H1 (cell line): ENCODE measurements around the gene C7orf25. TPM values are rescaled to one million over a fixed set of nuclear protein-coding genes. Genes with fewer than 3 reads are reported as not detected.

Source experiments
- CTCF ChIA-PET: fragments of 300-600 bp; sonication (Branson Sonifier 250); formaldehyde crosslinking; loops from one replicate; lab custom pipeline; 2021; ENCODE audit not compliant: partially characterized antibody; lab: Charles Lee
- POLR2A ChIA-PET: fragments of 300-600 bp; sonication (Branson Sonifier 250); formaldehyde crosslinking; loops from one replicate; lab custom pipeline; 2021; ENCODE audit warnings: inconsistent platforms; ENCODE audit not compliant: partially characterized antibody; lab: Charles Lee
- DNase-seq, 2 experiments: peaks; one replicate each; pipeline versions ENCODE4 v3.0.0 to v3.0.0-alpha.2; 2010 to 2022; ENCODE audit warnings: low spot score in 2 of 2, low read depth in 1 of 2, mixed read lengths in 1 of 2
- FAIRE-seq: peaks from 2 replicates; lab custom pipeline; 2011; peaks lifted over from hg19 to GRCh38; lab: Jason Lieb, UNC
- H2AFZ ChIP-seq: 2 replicates; pipeline ENCODE4 v1.8.1; 2012; ENCODE audit warnings: low read length, inconsistent platforms
- H2AK5ac ChIP-seq: 2 replicates; pipeline ENCODE4 v1.6.1; 2013; ENCODE audit warnings: low read depth, low read length
- H2BK120ac ChIP-seq: replicated peaks from 2 replicates; pipeline ENCODE3; 2013; ENCODE audit warnings: low read depth, low read length, inconsistent platforms
- H2BK12ac ChIP-seq: 2 replicates; pipeline ENCODE4 v1.6.1; 2013; ENCODE audit warnings: low read depth, low read length
- H2BK15ac ChIP-seq: 2 replicates; pipeline ENCODE4 v1.6.1; 2013; ENCODE audit warnings: low read length
- H2BK20ac ChIP-seq: 2 replicates; pipeline ENCODE4 v1.6.1; 2013; ENCODE audit warnings: low read length
- H2BK5ac ChIP-seq: 2 replicates; pipeline ENCODE4 v1.6.1; 2013; ENCODE audit warnings: low read depth, low read length
- H3K14ac ChIP-seq: 2 replicates; pipeline ENCODE4 v1.6.1; 2013; ENCODE audit warnings: inconsistent platforms; ENCODE audit not compliant: insufficient read length
- H3K18ac ChIP-seq: 2 replicates; pipeline ENCODE4 v1.6.1; 2013; ENCODE audit warnings: low read length; ENCODE audit errors: extremely low read depth
- H3K23ac ChIP-seq: 2 replicates; pipeline ENCODE4 v1.6.1; 2013; ENCODE audit warnings: inconsistent platforms; ENCODE audit not compliant: insufficient read length
- H3K23me2 ChIP-seq: 2 replicates; pipeline ENCODE4 v1.6.1; 2013; ENCODE audit warnings: low read depth, low read length
- H3K27ac ChIP-seq: 2 replicates; pipeline ENCODE4 v1.6.1; 2011; ENCODE audit warnings: low read depth, low read length, inconsistent platforms
- H3K27me3 ChIP-seq, 4 experiments: replicated peaks in 1 of 4; 1 replicate in 1 of 4; 2 replicates in 3 of 4; pipeline versions ENCODE4 v1.6.1 to v1.8.1; 2011 to 2013; ENCODE audit warnings: low read length in 3 of 4, mild to moderate bottlenecking in 3 of 4, inconsistent platforms in 2 of 4, mixed read lengths in 2 of 4, moderate library complexity in 1 of 4; ENCODE audit not compliant: control insufficient read depth in 3 of 4, insufficient read depth in 3 of 4; ENCODE audit errors: extremely low read depth in 1 of 4
- H3K36me3 ChIP-seq, 4 experiments: 2 replicates each; pipeline versions ENCODE4 v1.6.1 to v1.8.1; 2011 to 2013; ENCODE audit warnings: mild to moderate bottlenecking in 4 of 4, low read length in 3 of 4, moderate library complexity in 2 of 4, control low read depth in 1 of 4, inconsistent platforms in 1 of 4; ENCODE audit not compliant: insufficient read depth in 4 of 4, control insufficient read depth in 2 of 4
- H3K4ac ChIP-seq: replicated peaks from 2 replicates; pipeline ENCODE3; 2013; ENCODE audit warnings: low read length, low read depth, mixed read lengths, inconsistent platforms; ENCODE audit not compliant: insufficient read length
- H3K4me1 ChIP-seq, 4 experiments: replicated peaks in 1 of 4; 1 replicate in 1 of 4; 2 replicates in 3 of 4; pipeline versions ENCODE4 v1.6.1 to v1.8.1; 2011 to 2013; ENCODE audit warnings: low read length in 3 of 4, inconsistent platforms in 2 of 4, mixed read lengths in 1 of 4; ENCODE audit not compliant: insufficient read depth in 4 of 4, control insufficient read depth in 3 of 4
- H3K4me2 ChIP-seq, 2 experiments: 2 replicates each; pipeline versions ENCODE4 v1.6.1 to v1.8.1; 2011 to 2013; ENCODE audit warnings: low read depth in 2 of 2, low read length in 2 of 2, control low read depth in 1 of 2, inconsistent platforms in 1 of 2, mild to moderate bottlenecking in 1 of 2; ENCODE audit not compliant: insufficient read depth in 1 of 2
- H3K4me3 ChIP-seq, 4 experiments: fragments of 200-600, 300-600 bp in 1 of 4; sonication (generic), shearing (Covaris generic), sonication (Bioruptor Twin) in 1 of 4; 2 replicates each; pipeline versions ENCODE4 v1.5.1 to v1.8.1; 2011 to 2016; ENCODE audit warnings: low read length in 4 of 4, low read depth in 3 of 4, control low read depth in 2 of 4, inconsistent platforms in 2 of 4, mild to moderate bottlenecking in 2 of 4, mixed read lengths in 1 of 4, moderate library complexity in 1 of 4; ENCODE audit not compliant: insufficient read depth in 2 of 4; ENCODE audit errors: extremely low read depth in 1 of 4
- H3K56ac ChIP-seq: replicated peaks from 2 replicates; pipeline ENCODE3; 2013; ENCODE audit warnings: low read depth, mild to moderate bottlenecking, mixed read lengths, low read length, inconsistent platforms; ENCODE audit not compliant: insufficient read length
- H3K79me1 ChIP-seq: 2 replicates; pipeline ENCODE4 v1.6.1; 2013; ENCODE audit warnings: low read depth, low read length, control low read depth
- H3K79me2 ChIP-seq, 2 experiments: 2 replicates each; pipeline versions ENCODE4 v1.6.1 to v1.8.1; 2012 to 2013; ENCODE audit warnings: low read length in 2 of 2, mild to moderate bottlenecking in 2 of 2, inconsistent platforms in 1 of 2; ENCODE audit not compliant: insufficient read depth in 2 of 2, control insufficient read depth in 1 of 2
- H3K9ac ChIP-seq, 4 experiments: replicated peaks in 1 of 4; 1 replicate in 1 of 4; 2 replicates in 3 of 4; pipeline versions ENCODE4 v1.6.1 to v1.8.1; 2011 to 2013; ENCODE audit warnings: low read depth in 3 of 4, low read length in 3 of 4, control low read depth in 2 of 4, mild to moderate bottlenecking in 2 of 4, moderate library complexity in 2 of 4, inconsistent platforms in 1 of 4; ENCODE audit errors: extremely low read depth in 1 of 4
- H3K9me3 ChIP-seq, 2 experiments: 2 replicates each; pipeline versions ENCODE4 v1.6.1 to v1.8.1; 2012 to 2013; ENCODE audit warnings: mild to moderate bottlenecking in 2 of 2, moderate library complexity in 2 of 2, control low read depth in 1 of 2, inconsistent platforms in 1 of 2, low read depth in 1 of 2, low read length in 1 of 2, mixed read lengths in 1 of 2; ENCODE audit not compliant: insufficient read depth in 2 of 2
- H4K20me1 ChIP-seq, 2 experiments: replicated peaks in 1 of 2; 2 replicates each; pipeline versions ENCODE3 to v1.8.1; 2011 to 2013; ENCODE audit warnings: inconsistent platforms in 2 of 2, low read length in 2 of 2, mild to moderate bottlenecking in 1 of 2; ENCODE audit not compliant: insufficient read depth in 2 of 2, control insufficient read depth in 1 of 2
- H4K5ac ChIP-seq: 2 replicates; pipeline ENCODE4 v1.6.1; 2013; ENCODE audit warnings: low read length, low read depth, mixed read lengths, inconsistent platforms; ENCODE audit not compliant: insufficient read length
- H4K8ac ChIP-seq: 2 replicates; pipeline ENCODE4 v1.8.0; 2013; ENCODE audit warnings: mild to moderate bottlenecking, moderate library complexity, low read length, inconsistent platforms; ENCODE audit not compliant: insufficient read depth; ENCODE audit errors: extremely low read depth
- H4K91ac ChIP-seq: replicated peaks from 2 replicates; pipeline ENCODE3; 2013; ENCODE audit warnings: low read length, mixed read lengths, inconsistent platforms; ENCODE audit not compliant: insufficient read length
- BACH1 ChIP-seq: IDR thresholded peaks from 2 replicates; pipeline ENCODE4 v1.6.1; 2012; ENCODE audit warnings: low read length, improper control_type of control experiment
- BRCA1 ChIP-seq: IDR thresholded peaks from 2 replicates; pipeline ENCODE4 v1.6.1; 2012; ENCODE audit warnings: low read depth, low read length, improper control_type of control experiment
- CBX8 ChIP-seq: fragments of 300-800, 300-1000 bp; sonication (generic); IDR thresholded peaks from 2 replicates; pipeline ENCODE4 v1.7.1; 2016; ENCODE audit warnings: low read depth, low read length, borderline replicate concordance
- CEBPB ChIP-seq: IDR thresholded peaks from 2 replicates; pipeline ENCODE4 v1.6.1; 2012; ENCODE audit warnings: low read depth, low read length
- HDAC6 ChIP-seq: IDR thresholded peaks from one replicate; pipeline ENCODE4 v1.7.1; 2012; ENCODE audit warnings: low read depth, mild to moderate bottlenecking, inconsistent platforms, low read length, moderate library complexity
- JUND ChIP-seq: IDR thresholded peaks from 2 replicates; pipeline ENCODE4 v1.6.1; 2011; ENCODE audit warnings: mild to moderate bottlenecking, improper control_type of control experiment, low read length
- RFX5 ChIP-seq: IDR thresholded peaks from 2 replicates; pipeline ENCODE4 v1.6.1; 2011; ENCODE audit warnings: low read depth, low read length, improper control_type of control experiment, borderline replicate concordance
- SP1 ChIP-seq: IDR thresholded peaks from 2 replicates; pipeline ENCODE4 v1.6.1; 2011; ENCODE audit warnings: low read depth, low read length
- SP2 ChIP-seq: IDR thresholded peaks from 2 replicates; pipeline ENCODE4 v1.6.1; 2012; ENCODE audit warnings: mild to moderate bottlenecking, low read length, inconsistent platforms
- SP4 ChIP-seq: IDR thresholded peaks from 2 replicates; pipeline ENCODE4 v1.6.1; 2012; ENCODE audit warnings: low read length, inconsistent platforms
- SUZ12 ChIP-seq: fragments of 200-600 bp; sonication (generic); IDR thresholded peaks from 2 replicates; pipeline ENCODE4 v1.6.1; 2012; ENCODE audit warnings: mild to moderate bottlenecking, inconsistent platforms, low read length, moderate library complexity, mixed read lengths
- TBP ChIP-seq: IDR thresholded peaks from 2 replicates; pipeline ENCODE4 v1.6.1; 2011; ENCODE audit warnings: low read depth, low read length, improper control_type of control experiment
- TCF12 ChIP-seq: IDR thresholded peaks from 2 replicates; pipeline ENCODE4 v1.6.1; 2011; ENCODE audit warnings: low read depth, mild to moderate bottlenecking, low read length
- WGBS, 2 experiments: shearing (Covaris generic) in 1 of 2; methylation state at CpG; one replicate each; pipeline versions ENCODE4 v1.1.6 to v1.1.7; 2013 to 2015; ENCODE audit warnings: low lambda C conversion rate in 2 of 2, mixed read lengths in 2 of 2, inconsistent platforms in 1 of 2, low coverage in 1 of 2, missing lambda C conversion rate in 1 of 2; ENCODE audit not compliant: insufficient replicate concordance in 2 of 2, insufficient coverage in 1 of 2, insufficient read length in 1 of 2; ENCODE audit errors: extremely low coverage in 1 of 2, missing lambda C conversion rate in 1 of 2; 5-methylcytosine and 5-hydroxymethylcytosine counted together
- polyA plus RNA-seq, 7 experiments: library from polyadenylated mRNA; depleted of rRNA in 3 of 7; stranded (reverse) in 5 of 7; unstranded in 2 of 7; fragments of >200 nt in 5 of 7; fragments of 200-250 nt in 2 of 7; gene quantifications; 1 replicate in 5 of 7; 2 replicates in 1 of 7; 4 replicates in 1 of 7; pipeline versions ENCODE4 v1.2.1 to v1.2.3, GENCODE V29; 2011 to 2013; ENCODE audit warnings: missing spikeins in 2 of 7, mixed read lengths in 2 of 7
- total RNA-seq: library from RNA; stranded (reverse); fragmentation: NEBNext Ultra II Directional; extraction: Animal tissue kit (Norgen Biotek cat#: 25700); gene quantifications from 2 replicates; pipeline ENCODE4 v1.2.1, GENCODE V29; 2021
- TF ChIP-seq, protein P1 (sequence below): IDR thresholded peaks from 2 replicates; pipeline ENCODE4 v1.6.1; 2012; ENCODE audit warnings: inconsistent platforms

Gene C7orf25
- total and polyA plus RNA-seq, 2 of the 8 experiments (the other 6 are each of a cell fraction or from before 2014, with no cell fraction given) = 0.70 to 4.5 TPM

- POLR2A ChIA-PET = interaction anchor here (0.8 to 13.6 kb wide), 16 partner anchors 8 to 252 kb away, joined by 3 to 112 read pairs (median 6); partner anchors contain the start of gene C7orf25
- CTCF ChIA-PET = interaction anchor here (0.5 to 3.5 kb wide), 7 partner anchors 13 to 988 kb away, joined by 3 to 9 read pairs (median 3); no protein-coding TSS in a partner anchor
- H4K8ac ChIP-seq = peak overlapping the region; percentile 98; the same call in 1 of the 2 replicates
- peak overlapping the region; percentile 9 for H3K4ac ChIP-seq
- H3K4me1 ChIP-seq = peaks cover 0 to 4% (median 0%) of the 10 kb centered on the region in 4 experiments; a peak in 2 of 7 replicates
- no peak overlapping the region for H2BK120ac ChIP-seq
- H3K23me2 ChIP-seq = peaks cover 9% of the 10 kb centered on the region; the same call in 1 of the 2 replicates
- no peak overlapping the region; the same call in 1 of the 2 replicates for H2BK12ac ChIP-seq
- no peaks in the 10 kb centered on the region for H3K27me3 ChIP-seq
- H2BK5ac ChIP-seq = peak overlapping the region; percentile 90; the same call in 1 of the 2 replicates
- H2AK5ac ChIP-seq = no peak overlapping the region
- H4K91ac ChIP-seq = peak overlapping the region; percentile 93
- H2BK15ac ChIP-seq = no peak overlapping the region
- peaks cover 6 to 8% of the 10 kb centered on the region in 2 experiments for H4K20me1 ChIP-seq
- no peak overlapping the region for H3K14ac ChIP-seq
- H3K4me3 ChIP-seq = peak overlapping the region; percentile 83 to 98 (median 94)
- H3K56ac ChIP-seq = peak overlapping the region; percentile 83
- H3K18ac ChIP-seq = peak overlapping the region; percentile 89; the same call in 1 of the 2 replicates
- FAIRE-seq = no peak
- H2AFZ ChIP-seq = peak overlapping the region; percentile 24
- H3K79me1 ChIP-seq = no peaks in the 10 kb centered on the region
- no peak for DNase-seq
- H3K23ac ChIP-seq = no peak overlapping the region
- H3K79me2 ChIP-seq = peaks cover 33 to 83% of the 10 kb centered on the region in 2 experiments
- peak overlapping the region; percentile 88 for H3K27ac ChIP-seq
- peak overlapping the region; percentile 93 to 99 (median 95) for H3K9ac ChIP-seq
- H4K5ac ChIP-seq = peak overlapping the region; percentile 95
- WGBS, 2 experiments = 0% methylated on average over 11 of the region's 12 CpGs; no CpG with 5 or more reads in 1 of the 2 experiments
- peaks cover 9 to 28% (median 20%) of the 10 kb centered on the region in 4 experiments; a peak in 6 of 8 replicates for H3K36me3 ChIP-seq
- H3K9me3 ChIP-seq = no peaks in the 10 kb centered on the region
- H3K4me2 ChIP-seq = peak overlapping the region; percentile 74 to 87
- no peak overlapping the region for H2BK20ac ChIP-seq
- no peak for TF ChIP-seq SP4
- no peak for TF ChIP-seq CBX8
- TF ChIP-seq TCF12 = no peak
- TF ChIP-seq BRCA1 = no peak
- TF ChIP-seq RFX5 = no peak
- TF ChIP-seq SP2 = no peak
- no peak for TF ChIP-seq SP1
- no peak for TF ChIP-seq BACH1
- no peak for TF ChIP-seq TBP
- TF ChIP-seq CEBPB = no peak
- TF ChIP-seq HDAC6 = no peak
- no peak for TF ChIP-seq JUND
- no peak for TF ChIP-seq SUZ12
- TF ChIP-seq, protein P1, sequence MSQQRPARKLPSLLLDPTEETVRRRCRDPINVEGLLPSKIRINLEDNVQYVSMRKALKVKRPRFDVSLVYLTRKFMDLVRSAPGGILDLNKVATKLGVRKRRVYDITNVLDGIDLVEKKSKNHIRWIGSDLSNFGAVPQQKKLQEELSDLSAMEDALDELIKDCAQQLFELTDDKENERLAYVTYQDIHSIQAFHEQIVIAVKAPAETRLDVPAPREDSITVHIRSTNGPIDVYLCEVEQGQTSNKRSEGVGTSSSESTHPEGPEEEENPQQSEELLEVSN = no peak
Measured at GRCh38 chr7:42931447-42931833, 19.6 kb upstream of the C7orf25 start.
